ENCODE data around the gene DXO.

GRCh38 chr6:31945154-31945506, 26.8 kb downstream of the DXO start:
- no peak for TF ChIP-seq CTCF (IDR thresholded peaks at IDR 0.05)
- no peak for TF ChIP-seq POLR2A (IDR thresholded peaks at IDR 0.05)

Data from right lobe of liver (tissue), 4 donors.